SU-DHL-6 (cell line): ENCODE results near the gene GBP7.

Experiments used
- H2AFZ ChIP-seq: fragments of 200-600 bp; sonication (generic); 2 replicates; pipeline ENCODE4 v1.6.1; 2014; ENCODE audit warnings: low read depth, mild to moderate bottlenecking, moderate library complexity, mixed read lengths, antibody characterized with exemption, low read length; ENCODE audit not compliant: severe bottlenecking
- H3F3A ChIP-seq: fragments of 200-600 bp; shearing (Covaris generic); 2 replicates; pipeline ENCODE4 v1.6.0; 2016; ENCODE audit warnings: antibody characterized with exemption, mild to moderate bottlenecking; ENCODE audit not compliant: insufficient read depth
- H3K27ac ChIP-seq: fragments of 200-600 bp; sonication (generic); 2 replicates; pipeline ENCODE4 v1.5.1; 2016; ENCODE audit warnings: low read depth, mild to moderate bottlenecking, low read length, moderate library complexity, mixed read lengths
- H3K27me3 ChIP-seq: fragments of 200-600 bp; sonication (generic), shearing (Covaris generic); 2 replicates; pipeline ENCODE4 v1.6.0; 2014; ENCODE audit warnings: mild to moderate bottlenecking, low read length
- H3K36me3 ChIP-seq: fragments of 200-600 bp; sonication (generic); 2 replicates; pipeline ENCODE4 v1.6.1; 2014; ENCODE audit warnings: mild to moderate bottlenecking, low read length, mixed read lengths
- H3K4me2 ChIP-seq: fragments of 300-600, 200-600 bp; shearing (Covaris generic), sonication (generic); 2 replicates; pipeline ENCODE4 v1.6.0; 2014; ENCODE audit warnings: low read length, low read depth, mild to moderate bottlenecking; ENCODE audit not compliant: poor library complexity, severe bottlenecking
- H3K4me3 ChIP-seq: fragments of 200-600 bp; sonication (generic); 2 replicates; pipeline ENCODE4 v1.5.1; 2014; ENCODE audit warnings: antibody characterized with exemption, low read length, mild to moderate bottlenecking, mixed read lengths; ENCODE audit not compliant: insufficient read depth, poor library complexity, severe bottlenecking
- H3K79me2 ChIP-seq: fragments of 200-600 bp; sonication (generic); 2 replicates; pipeline ENCODE4 v1.6.1; 2014; ENCODE audit warnings: mild to moderate bottlenecking, low read length, moderate library complexity; ENCODE audit not compliant: insufficient read depth
- H3K9ac ChIP-seq: fragments of 200-600 bp; sonication (generic); 2 replicates; pipeline ENCODE4 v1.7.0; 2014; ENCODE audit warnings: mild to moderate bottlenecking, low read length
- H3K9me2 ChIP-seq: fragments of 200-600 bp; sonication (generic); replicated peaks from 2 replicates; pipeline ENCODE4 v1.6.1; 2014; ENCODE audit warnings: low read length; ENCODE audit not compliant: insufficient read depth
- H3K9me3 ChIP-seq: fragments of 200-600 bp; sonication (generic); 2 replicates; pipeline ENCODE4 v1.6.1; 2014; ENCODE audit warnings: low read length, mixed read lengths; ENCODE audit not compliant: insufficient read depth
- H4K20me1 ChIP-seq: fragments of 200-600 bp; sonication (generic); 2 replicates; pipeline ENCODE4 v1.6.1; 2014; ENCODE audit warnings: low read depth, mild to moderate bottlenecking, antibody characterized with exemption, low read length, moderate library complexity, mixed read lengths
- CTCF ChIP-seq: fragments of 200-600 bp; sonication (generic); IDR thresholded peaks from one replicate; pipeline ENCODE4 v1.5.1; 2017; ENCODE audit warnings: antibody characterized with exemption, mild to moderate bottlenecking, low read length, moderate library complexity; ENCODE audit not compliant: insufficient read depth, poor library complexity, severe bottlenecking
- EZH2phosphoT487 ChIP-seq: fragments of 200-600 bp; sonication (generic), shearing (Covaris generic); conservative IDR thresholded peaks from 2 replicates; pipeline ENCODE4 v1.6.1; 2018; ENCODE audit warnings: mild to moderate bottlenecking, antibody characterized with exemption, low read length, moderate library complexity, mixed read lengths

Gene GBP7

DNA sequence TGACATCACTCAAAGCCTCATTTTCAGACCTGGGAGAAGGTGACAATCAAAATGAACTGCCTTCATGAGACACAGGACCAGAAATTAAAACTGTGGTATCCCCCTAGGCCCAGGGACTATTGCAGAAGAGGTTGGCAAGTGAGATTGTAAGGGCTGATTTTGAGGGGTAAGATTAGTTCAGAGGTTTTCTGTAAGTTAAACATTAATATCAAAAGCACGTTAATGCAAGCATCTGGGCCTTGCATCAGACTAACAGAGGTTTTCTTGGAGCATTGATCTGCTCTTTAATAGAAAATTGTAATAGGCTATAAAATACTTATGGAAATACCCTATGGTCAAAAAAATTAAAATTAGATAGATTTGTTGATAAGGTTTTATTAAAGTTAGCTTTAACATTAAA lies 37.5 kb upstream of the GBP7 start:
- Histone ChIP-seq H3F3A (no peaks in the 10 kb centered on the region), H3K4me2 (no peak overlapping the region), H3K9me3 (no peaks in the 10 kb centered on the region), H3K9ac (no peak overlapping the region), H4K20me1 (no peaks in the 10 kb centered on the region), H3K27me3 (no peaks in the 10 kb centered on the region), H2AFZ (no peak overlapping the region), H3K4me3 (no peak overlapping the region), H3K79me2 (no peaks in the 10 kb centered on the region), H3K27ac (no peak overlapping the region), H3K9me2 (no peaks in the 10 kb centered on the region; the same call in 1 of the 2 replicates), H3K36me3 (no peaks in the 10 kb centered on the region)
- no peak for TF ChIP-seq EZH2phosphoT487
- TF ChIP-seq CTCF: no peak

GRCh38 chr1:89211035-89211634 lies 35.3 kb upstream of the GBP7 start:
- TF ChIP-seq EZH2phosphoT487: no peak
- TF ChIP-seq CTCF: no peak
- no peak overlapping the region for H3K27ac ChIP-seq
- no peaks in the 10 kb centered on the region for H4K20me1 ChIP-seq
- H3K4me3 ChIP-seq: no peak overlapping the region
- H2AFZ ChIP-seq: no peak overlapping the region
- no peak overlapping the region for H3K9ac ChIP-seq
- H3K27me3 ChIP-seq: no peaks in the 10 kb centered on the region
- H3K9me3 ChIP-seq: no peaks in the 10 kb centered on the region
- no peak overlapping the region for H3K4me2 ChIP-seq
- H3K36me3 ChIP-seq: no peaks in the 10 kb centered on the region
- no peaks in the 10 kb centered on the region for H3K79me2 ChIP-seq
- no peaks in the 10 kb centered on the region; the same call in 1 of the 2 replicates for H3K9me2 ChIP-seq
- no peaks in the 10 kb centered on the region for H3F3A ChIP-seq

GRCh38 chr1:89206373-89206772 lies 30.6 kb upstream of the GBP7 start:
- Histone ChIP-seq H3K9ac (no peak overlapping the region), H3K4me3 (no peak overlapping the region), H3K9me3 (no peaks in the 10 kb centered on the region), H3K9me2 (no peaks in the 10 kb centered on the region; the same call in 1 of the 2 replicates), H3K4me2 (no peak overlapping the region), H3K27ac (no peak overlapping the region), H3F3A (no peaks in the 10 kb centered on the region), H2AFZ (no peak overlapping the region), H3K79me2 (no peaks in the 10 kb centered on the region), H3K27me3 (no peaks in the 10 kb centered on the region), H3K36me3 (no peaks in the 10 kb centered on the region), H4K20me1 (no peaks in the 10 kb centered on the region)
- TF ChIP-seq CTCF (no peak), EZH2phosphoT487 (no peak)

DNA sequence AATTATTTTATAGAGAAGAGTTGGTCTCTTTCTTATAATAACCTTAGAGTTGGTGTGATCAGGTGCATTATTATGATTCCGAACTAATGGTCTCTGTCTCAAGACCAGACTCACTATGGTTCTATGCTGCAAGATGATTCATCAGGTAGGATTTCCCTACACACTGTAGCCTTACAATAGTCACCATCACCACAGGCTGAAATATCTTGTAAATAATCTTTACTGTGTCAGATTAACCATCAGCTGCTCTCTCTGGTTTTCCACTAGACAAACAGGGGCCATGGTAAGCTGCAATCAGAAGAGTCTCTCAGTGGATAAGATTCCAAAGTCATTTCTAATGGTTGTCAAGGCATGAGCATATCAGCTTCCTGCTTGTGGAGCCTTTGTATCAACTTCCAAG lies 27.4 kb upstream of the GBP7 start:
- Histone ChIP-seq H3K27ac (no peak overlapping the region), H4K20me1 (no peaks in the 10 kb centered on the region), H3K79me2 (no peaks in the 10 kb centered on the region), H3K36me3 (no peaks in the 10 kb centered on the region), H3K27me3 (no peaks in the 10 kb centered on the region), H3K4me3 (no peak overlapping the region), H3K4me2 (no peak overlapping the region), H3K9me3 (no peaks in the 10 kb centered on the region), H3K9ac (no peak overlapping the region), H2AFZ (no peak overlapping the region), H3F3A (no peaks in the 10 kb centered on the region), H3K9me2 (no peaks in the 10 kb centered on the region; the same call in 1 of the 2 replicates)
- TF ChIP-seq CTCF (no peak), EZH2phosphoT487 (no peak)
